Esophagus muscularis mucosa (tissue), 4 donors: ENCODE data around the gene MED22. TPM values are rescaled to one million over a fixed set of nuclear protein-coding genes. Genes with fewer than 3 reads are reported as not detected.

ENCODE experiments used
- DNase-seq: peaks from one replicate; pipeline ENCODE4 v3.0.0-alpha.2; 2017; ENCODE audit errors: extremely low spot score
- H3K27ac ChIP-seq, 4 donors: fragments of 200-600 bp; sonication (generic); replicated peaks in 1 of 4; 1 replicate in 3 of 4; 2 replicates in 1 of 4; pipeline ENCODE4 v1.5.1; 2016 to 2019; ENCODE audit warnings: mild to moderate bottlenecking in 1 of 4
- H3K27me3 ChIP-seq, 4 donors: fragments of 200-600 bp; sonication (generic); one replicate each; pipeline versions ENCODE4 v1.5.1 to v1.6.0; 2016 to 2019
- H3K36me3 ChIP-seq, 4 donors: fragments of 200-600 bp; sonication (generic); one replicate each; pipeline ENCODE4 v1.5.1; 2016 to 2019
- H3K4me1 ChIP-seq, 4 donors: fragments of 200-600 bp; sonication (generic); one replicate each; pipeline ENCODE4 v1.5.1; 2016 to 2019
- H3K4me3 ChIP-seq, 4 donors: fragments of 200-600 bp; sonication (generic); 1 replicate in 2 of 4; 2 replicates in 2 of 4; pipeline ENCODE4 v1.5.1; 2016 to 2019; ENCODE audit warnings: mild to moderate bottlenecking in 4 of 4, moderate library complexity in 1 of 4
- H3K9me3 ChIP-seq, 4 donors: fragments of 200-600 bp; sonication (generic); 1 replicate in 3 of 4; 2 replicates in 1 of 4; pipeline ENCODE4 v1.5.1; 2016 to 2019
- CTCF ChIP-seq, 3 experiments: fragments of 200-600 bp in 2 of 3; fragments of 450-650 bp in 1 of 3; sonication (generic) in 2 of 3; IDR thresholded peaks; one replicate each; pipeline ENCODE4 v1.5.1; 2017 to 2019; ENCODE audit warnings: antibody characterized with exemption in 3 of 3, mild to moderate bottlenecking in 2 of 3, moderate library complexity in 1 of 3
- EP300 ChIP-seq: sonication (generic); formaldehyde crosslinking; IDR thresholded peaks from one replicate; pipeline ENCODE4 v1.6.1; 2017; ENCODE audit warnings: antibody characterized with exemption
- POLR2A ChIP-seq: fragments of 450-650 bp; IDR thresholded peaks from one replicate; pipeline ENCODE4 v1.6.1; 2017; ENCODE audit warnings: antibody characterized with exemption, moderate library complexity, mild to moderate bottlenecking, low read depth
- POLR2AphosphoS5 ChIP-seq, 2 donors: sonication (generic); formaldehyde crosslinking; IDR thresholded peaks; one replicate each; pipeline ENCODE4 v1.6.1; 2017; ENCODE audit warnings: antibody characterized with exemption in 2 of 2
- WGBS: methylation state at CpG from one replicate; pipeline ENCODE4 v1.1.5; 2018; 5-methylcytosine and 5-hydroxymethylcytosine counted together
- intact Hi-C: fragments of 100-400 bp; cut with DNase I; formaldehyde crosslinking; loops from one replicate; pipeline ENCODE4 v1.15.1; 2023
- total RNA-seq, 4 donors: library from RNA; depleted of rRNA; stranded (reverse); fragments of >200 nt; gene quantifications; one replicate each; pipeline versions ENCODE4 v1.1.0 to v1.2.1, GENCODE V29; 2016

MED22 gene
- total RNA-seq, 4 donors from 2014 or later: 20.0 to 44.6 (median 35.5) TPM

- TF ChIP-seq CTCF (IDR thresholded peaks at IDR 0.05) (no peak), POLR2A (no peak), POLR2AphosphoS5 (IDR thresholded peaks at IDR 0.05) (no peak), EP300 (no peak)
- intact Hi-C loops: loop anchor here (5.0 to 10.0 kb wide), 2 partner anchors 147 to 229 kb away; no protein-coding TSS in a partner anchor
- H3K27ac ChIP-seq: no peak overlapping the region
- H3K36me3 ChIP-seq: peaks cover 37 to 58% (median 46%) of the 10 kb centered on the region in 4 donors
- H3K4me1 ChIP-seq: peaks cover 19 to 37% (median 30%) of the 10 kb centered on the region in 4 donors
- H3K27me3 ChIP-seq: no peaks in the 10 kb centered on the region
- H3K4me3 ChIP-seq: no peak overlapping the region
- no peaks in the 10 kb centered on the region for H3K9me3 ChIP-seq
- no peak for DNase-seq
- WGBS: 94% methylated on average over 6 of the region's 6 CpGs
Observed at GRCh38 chr9:133334161-133334560, 13.8 kb downstream of the MED22 start.

- peaks cover 19 to 37% (median 30%) of the 10 kb centered on the region in 4 donors for H3K4me1 ChIP-seq
- peaks cover 36 to 52% (median 44%) of the 10 kb centered on the region in 4 donors for H3K36me3 ChIP-seq
- no peak overlapping the region for H3K27ac ChIP-seq
- no peaks in the 10 kb centered on the region for H3K9me3 ChIP-seq
- WGBS: 60% methylated on average over 1 of the region's 10 CpGs
- intact Hi-C loops: loop anchor here (5.0 to 10.0 kb wide), 2 partner anchors 146 to 229 kb away; no protein-coding TSS in a partner anchor
- H3K4me3 ChIP-seq: no peak overlapping the region
- no peak for TF ChIP-seq POLR2A
- no peak for TF ChIP-seq CTCF (IDR thresholded peaks at IDR 0.05)
- TF ChIP-seq POLR2AphosphoS5 (IDR thresholded peaks at IDR 0.05): no peak
- no peak for TF ChIP-seq EP300
- no peaks in the 10 kb centered on the region for H3K27me3 ChIP-seq
- no peak for DNase-seq
Observed at GRCh38 chr9:133333566-133333965, 14.4 kb downstream of the MED22 start.

- no peaks in the 10 kb centered on the region for H3K27me3 ChIP-seq
- peaks cover 19 to 37% (median 30%) of the 10 kb centered on the region in 4 donors for H3K4me1 ChIP-seq
- H3K36me3 ChIP-seq: peaks cover 36 to 49% (median 44%) of the 10 kb centered on the region in 4 donors
- DNase-seq: no peak
- TF ChIP-seq CTCF (IDR thresholded peaks at IDR 0.05) (no peak), EP300 (no peak), POLR2AphosphoS5 (IDR thresholded peaks at IDR 0.05) (no peak), POLR2A (no peak)
- no peak overlapping the region for H3K27ac ChIP-seq
- no peak overlapping the region for H3K4me3 ChIP-seq
- 91% methylated on average over 11 of the region's 11 CpGs for WGBS
- H3K9me3 ChIP-seq: no peaks in the 10 kb centered on the region
- intact Hi-C loops: loop anchor here (5.0 to 10.0 kb wide), 2 partner anchors 146 to 228 kb away; no protein-coding TSS in a partner anchor
Observed at GRCh38 chr9:133333011-133333410, 14.9 kb downstream of the MED22 start.

GRCh38 chr9:133332381-133332730, 15.6 kb downstream of the MED22 start:
- Histone ChIP-seq H3K4me3 (no peak overlapping the region), H3K27ac (no peak overlapping the region), H3K27me3 (no peaks in the 10 kb centered on the region), H3K9me3 (no peaks in the 10 kb centered on the region), H3K36me3 (peaks cover 36 to 49% (median 44%) of the 10 kb centered on the region in 4 donors), H3K4me1 (peaks cover 19 to 37% (median 30%) of the 10 kb centered on the region in 4 donors)
- DNase-seq: no peak
- intact Hi-C loops: loop anchor here (5.0 to 10.0 kb wide), 2 partner anchors 145 to 228 kb away; no protein-coding TSS in a partner anchor
- WGBS: 94% methylated on average over 20 of the region's 20 CpGs
- TF ChIP-seq POLR2AphosphoS5 (IDR thresholded peaks at IDR 0.05): no peak
- no peak for TF ChIP-seq POLR2A
- TF ChIP-seq EP300: no peak
- no peak for TF ChIP-seq CTCF (IDR thresholded peaks at IDR 0.05)
